ENCODE data around the gene PSMG4.

Gene PSMG4

DNA sequence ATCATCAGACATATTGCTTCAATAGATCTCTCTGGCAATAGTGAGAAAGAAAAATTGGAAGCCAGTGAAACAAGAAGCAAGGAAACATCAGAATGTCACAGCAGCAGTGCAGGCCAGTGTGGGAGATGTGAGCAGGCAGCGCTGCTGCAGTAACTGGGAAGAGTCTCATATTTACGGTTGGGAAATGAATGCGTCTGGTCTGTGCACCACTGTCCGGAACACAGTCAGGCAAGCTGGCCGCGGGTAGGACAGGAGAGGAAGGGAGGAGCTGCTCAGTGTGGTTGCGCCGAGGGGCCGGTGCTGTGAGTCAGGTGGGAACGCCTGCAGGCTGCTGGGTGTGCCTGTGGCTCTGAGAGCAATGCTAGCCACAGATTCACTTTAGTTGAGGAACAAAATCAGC is 6.4 kb upstream of the PSMG4 start:
- DNase-seq, result no peak

DNA sequence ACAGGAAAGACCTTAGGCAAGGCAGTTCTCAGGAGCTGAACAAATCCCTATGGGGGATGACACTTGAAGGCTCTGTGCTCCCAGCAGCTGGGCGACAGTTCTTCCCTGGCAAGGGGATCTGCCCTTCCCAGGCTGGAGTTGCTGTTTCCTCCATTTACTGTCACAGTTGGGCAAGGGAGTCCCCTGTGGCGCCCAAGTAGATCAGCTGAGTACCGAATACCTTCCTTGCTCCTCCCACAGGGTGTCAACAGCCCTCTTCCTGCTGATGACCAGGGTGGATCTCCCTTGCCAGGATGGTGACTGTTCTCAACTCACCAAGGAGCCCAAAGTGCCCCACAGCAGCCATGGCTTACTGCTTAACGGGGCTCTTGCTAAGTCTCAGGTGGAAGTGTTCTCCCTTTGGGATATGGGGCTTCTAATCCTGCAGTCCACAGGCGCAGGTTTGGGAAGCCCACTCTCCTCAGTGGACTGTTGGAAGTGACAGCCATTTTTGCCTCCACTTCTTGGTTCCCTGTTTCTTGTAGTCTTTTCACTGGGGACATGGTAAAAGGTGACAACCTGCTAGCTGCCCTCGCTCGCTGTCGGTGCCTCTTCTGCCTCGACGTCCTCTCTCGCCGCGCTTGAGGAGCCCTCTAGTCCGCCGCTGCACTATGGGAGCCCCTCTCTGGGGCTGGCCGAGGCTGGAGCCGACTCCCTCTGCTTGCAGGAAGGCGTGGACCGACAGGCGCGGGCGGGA is 5.7 kb upstream of the PSMG4 start:
- DNase-seq, result no peak

GRCh38 chr6:3253597-3253961 is 5.2 kb upstream of the PSMG4 start:
- no peak for DNase-seq

- DNase-seq, result no peak
Observed at GRCh38 chr6:3258201-3258600, 546 bp upstream of the PSMG4 start.

- DNase-seq, result peak; percentile 32
Observed at GRCh38 chr6:3259491-3259958, 778 bp downstream of the PSMG4 start.

DNA sequence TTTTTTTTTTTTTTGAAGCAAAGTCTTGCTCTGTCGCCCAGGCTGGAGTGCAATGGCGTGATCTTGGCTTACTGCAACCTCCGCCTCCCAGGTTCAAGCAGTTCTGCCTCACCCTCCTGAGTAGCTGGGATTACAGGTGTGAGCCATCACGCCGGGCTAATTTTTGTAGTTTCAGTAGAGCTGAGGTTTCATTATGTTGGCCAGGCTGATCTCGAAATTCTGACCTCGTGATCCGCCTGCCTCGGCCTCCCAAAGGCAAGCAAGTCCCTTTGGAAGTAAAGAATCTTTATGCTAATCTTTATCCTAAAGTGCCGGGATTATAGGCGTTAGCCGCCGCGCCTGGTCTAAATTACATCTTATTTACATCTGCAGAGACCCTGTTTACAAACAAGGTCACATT is 1.5 kb downstream of the PSMG4 start:
- no peak for DNase-seq

GRCh38 chr6:3260772-3261517 is 2.2 kb downstream of the PSMG4 start:
- no peak for DNase-seq

DNA sequence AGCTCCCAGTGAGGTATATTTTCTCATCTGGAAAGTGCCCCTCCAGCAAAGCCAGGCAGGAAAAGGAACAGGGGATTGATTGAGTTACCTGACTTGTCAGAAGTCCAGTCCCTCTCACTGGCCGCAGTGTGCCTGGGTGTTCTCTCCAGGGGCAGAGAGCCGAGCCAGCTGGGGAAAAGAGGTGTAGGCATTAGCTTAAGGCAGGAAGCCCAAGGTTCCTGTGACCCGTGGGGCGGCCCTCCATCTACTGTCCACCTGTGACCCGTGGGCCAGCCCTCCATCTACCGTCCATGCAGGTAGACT is 2.7 kb downstream of the PSMG4 start:
- DNase-seq, result no peak

DNA sequence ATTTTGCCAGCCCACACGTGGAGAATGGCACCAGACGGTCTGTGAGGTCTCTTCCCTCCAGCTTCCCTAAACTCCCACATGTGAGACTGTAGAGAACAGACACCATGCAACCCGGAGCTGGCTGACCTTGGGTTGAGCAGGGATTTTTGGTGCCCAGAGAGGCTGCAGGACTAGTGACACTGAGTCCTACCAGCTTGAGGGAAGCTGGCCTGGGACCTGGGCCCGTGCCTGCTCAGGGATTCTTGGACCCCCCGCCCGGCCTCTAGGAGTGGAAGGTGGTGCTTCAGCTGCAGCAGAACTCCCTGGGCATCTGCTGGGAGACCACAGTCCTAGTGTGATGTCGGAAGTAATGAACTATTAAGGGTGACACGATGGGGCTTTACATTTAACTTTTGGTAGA is 3.2 kb downstream of the PSMG4 start:
- no peak for DNase-seq

- DNase-seq, result no peak
Observed at GRCh38 chr6:3263096-3263495, 4.3 kb downstream of the PSMG4 start.

DNA sequence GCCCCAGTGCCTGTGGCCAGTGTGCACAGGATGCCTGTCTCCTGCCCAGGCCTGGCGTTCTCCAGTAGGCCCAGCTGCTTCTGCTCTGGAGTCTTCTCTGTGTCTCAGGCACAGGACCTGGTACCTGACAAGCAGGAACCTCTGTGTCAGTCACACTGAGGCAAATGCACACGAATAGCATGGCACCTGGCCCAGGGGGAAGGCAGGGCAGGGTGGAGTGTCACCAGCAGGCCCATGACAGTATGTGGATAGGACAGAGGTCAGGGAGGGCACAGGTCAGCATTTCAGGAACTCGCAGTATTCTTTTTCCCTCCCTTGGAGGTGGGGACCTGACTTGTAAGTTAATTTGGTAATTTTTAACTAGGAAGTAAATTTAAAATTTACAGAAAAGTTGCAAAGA is 5.6 kb downstream of the PSMG4 start:
- DNase-seq, result no peak

GRCh38 chr6:3265671-3266070 is 6.9 kb downstream of the PSMG4 start:
- no peak for DNase-seq

- DNase-seq, result no peak
Observed at GRCh38 chr6:3266170-3266569, 7.4 kb downstream of the PSMG4 start.

DNA sequence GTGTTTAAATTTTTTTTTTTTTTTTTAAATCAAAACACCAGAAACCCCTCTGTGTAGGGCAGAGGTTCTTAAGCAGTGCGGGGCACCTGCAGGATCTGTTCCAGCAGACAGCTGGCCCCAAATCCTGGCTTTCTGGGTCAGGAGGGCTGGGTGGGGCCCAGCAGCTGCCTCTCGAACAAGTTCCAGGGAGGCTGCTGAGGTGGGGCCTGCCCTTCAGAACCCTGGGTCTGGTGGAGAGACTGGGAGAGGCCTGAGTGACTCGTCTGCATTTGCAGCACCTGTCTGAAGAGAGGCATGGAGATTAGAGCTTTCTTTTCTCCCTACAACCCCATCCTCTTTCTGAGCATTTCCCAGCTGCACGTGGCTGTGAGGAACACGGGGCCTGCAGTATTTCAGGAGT is 8.4 kb downstream of the PSMG4 start:
- DNase-seq, result no peak

DNA sequence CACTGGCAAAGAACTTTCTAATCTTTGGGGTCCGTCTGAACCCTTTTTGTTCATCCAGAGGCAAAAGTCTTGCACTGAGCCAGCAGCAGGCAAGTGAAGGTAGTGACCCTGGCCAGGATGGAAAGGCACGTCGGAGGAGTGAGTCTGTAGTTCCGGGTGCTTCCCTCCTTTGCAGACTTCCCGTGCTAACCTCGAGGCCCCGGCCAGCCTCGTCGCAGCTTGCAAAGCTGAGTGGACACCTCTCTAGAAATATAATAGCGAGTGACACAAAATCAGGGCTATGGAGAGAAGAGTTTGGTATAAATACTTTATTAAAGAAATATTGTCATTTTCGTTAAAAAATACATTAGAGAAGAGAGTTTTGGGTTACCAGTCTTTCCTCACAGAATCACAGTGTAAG is 9.9 kb downstream of the PSMG4 start:
- no peak for DNase-seq

DNA sequence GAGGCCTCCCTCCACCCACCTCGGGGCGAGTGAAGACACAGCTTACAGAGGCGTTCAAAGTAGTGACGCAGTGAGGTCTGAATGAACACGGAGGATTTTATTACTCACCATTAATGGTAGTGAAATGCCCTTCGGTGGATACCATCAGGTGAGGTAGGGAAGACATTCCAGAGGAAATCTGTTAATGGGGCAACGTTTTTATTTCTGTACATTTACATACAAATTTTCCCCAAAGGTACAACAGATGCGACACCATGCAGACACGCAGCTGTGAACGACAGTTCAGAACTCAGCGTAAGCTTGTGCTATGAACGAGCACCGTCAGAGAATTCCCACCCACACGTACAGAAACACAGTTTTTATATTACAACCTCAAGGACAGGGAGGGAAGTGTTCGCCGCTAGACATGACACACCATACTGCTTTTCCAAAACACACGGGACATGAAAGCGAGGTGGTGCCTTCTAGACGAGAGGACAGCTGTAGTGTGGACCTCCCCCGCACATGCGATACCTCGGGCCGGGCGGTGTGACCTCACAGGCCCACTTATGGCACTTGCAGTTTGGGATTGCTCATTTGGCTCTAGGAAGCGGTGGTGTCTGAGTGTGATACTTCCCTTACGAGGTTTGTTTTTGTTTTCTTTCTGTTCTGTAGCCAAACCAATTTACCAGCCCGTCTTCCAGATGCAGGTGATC is 10.7 kb downstream of the PSMG4 start:
- DNase-seq, result no peak

DNA sequence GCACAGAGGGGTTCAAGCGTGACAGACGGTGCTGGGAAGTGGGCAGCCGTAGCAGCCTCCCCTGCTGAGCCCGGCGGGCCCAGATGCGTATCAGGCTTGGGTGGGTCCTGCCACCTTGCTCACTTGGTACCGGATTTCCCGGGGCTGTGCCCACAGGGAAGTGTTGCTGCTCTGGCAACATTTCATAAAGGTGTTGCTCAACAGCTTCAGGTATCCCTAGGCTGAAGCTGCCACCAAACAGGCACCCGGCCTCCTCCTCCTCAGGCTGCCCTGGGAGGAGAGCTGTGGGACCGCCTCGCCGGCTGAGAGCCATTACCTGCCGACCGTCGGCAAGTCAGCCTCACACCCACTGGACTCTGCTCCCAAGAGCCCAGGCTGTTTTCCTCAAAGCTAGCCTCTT is 11.5 kb downstream of the PSMG4 start:
- no peak for DNase-seq

- no peak for DNase-seq
Observed at GRCh38 chr6:3271756-3272155, 13.0 kb downstream of the PSMG4 start.

DNA sequence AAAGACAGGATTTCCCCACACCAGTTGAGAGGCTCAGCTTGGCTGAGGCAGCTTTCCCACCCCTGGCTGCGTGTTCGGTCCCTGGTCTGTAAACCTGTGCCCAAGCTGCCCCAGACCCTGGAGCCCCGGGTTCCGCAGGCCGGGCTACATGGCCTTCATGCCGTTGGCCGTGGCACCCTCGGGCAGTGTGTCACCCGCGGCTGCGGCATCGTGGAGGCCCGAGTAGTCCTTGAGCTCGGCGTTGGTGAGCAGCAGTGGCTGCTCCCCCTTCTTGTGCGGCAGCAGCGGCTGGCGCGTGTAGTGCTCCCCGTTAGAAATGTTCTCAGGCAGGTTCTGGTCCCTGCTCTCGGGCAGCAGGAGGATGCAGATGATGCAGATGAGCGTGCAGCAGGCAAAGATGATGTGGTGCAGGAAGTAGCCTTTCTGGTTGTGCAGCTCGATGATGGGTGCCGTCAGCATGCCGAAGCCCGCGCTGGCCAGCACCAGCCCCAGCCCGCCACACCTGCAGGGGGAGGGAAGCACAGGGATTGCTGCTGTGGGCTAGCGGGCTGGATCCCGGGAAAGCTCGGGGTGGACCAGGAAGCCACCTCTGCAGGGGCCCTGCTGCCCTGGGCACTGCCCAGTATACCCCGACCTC is 14.3 kb downstream of the PSMG4 start:
- DNase-seq, result no peak

DNA sequence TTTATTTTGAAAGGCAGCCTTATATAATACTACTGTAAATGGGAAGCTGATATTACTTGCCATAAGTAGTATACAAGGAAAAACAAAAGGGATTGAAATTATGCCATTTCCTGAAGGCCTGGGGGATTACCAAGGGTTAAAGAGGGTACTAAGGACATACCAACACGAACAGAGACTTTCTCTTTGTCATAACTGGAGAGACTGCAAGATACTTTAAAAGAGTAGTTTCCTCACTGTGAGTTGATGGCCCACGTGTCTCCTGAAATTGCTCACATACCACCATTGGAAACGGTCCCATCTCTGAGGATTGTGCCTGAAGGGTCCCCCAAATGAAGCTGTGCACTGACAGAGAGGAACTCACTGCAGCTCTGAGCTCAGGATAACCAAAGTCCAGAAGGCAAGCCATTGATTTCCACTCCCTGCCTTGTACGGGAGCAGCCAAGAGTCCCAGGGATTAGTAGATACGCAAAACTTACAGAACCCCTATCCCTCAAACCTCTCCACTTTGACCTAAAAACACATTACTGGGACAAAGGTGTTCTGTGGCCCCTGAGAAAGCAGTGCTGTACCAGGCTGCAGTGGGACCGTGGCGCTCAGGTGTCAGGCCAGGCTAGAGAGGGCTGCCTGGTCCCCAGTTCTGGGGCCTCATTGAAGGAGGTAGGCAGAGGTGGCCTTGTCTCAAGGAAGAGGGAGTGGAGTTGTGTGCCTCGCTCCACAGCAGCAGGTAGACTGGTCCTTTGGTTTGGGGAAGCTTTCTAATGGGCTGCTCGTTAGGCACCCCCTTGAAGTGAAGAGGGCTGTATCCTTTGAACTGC is 15.2 kb downstream of the PSMG4 start:
- DNase-seq, result no peak

DNA sequence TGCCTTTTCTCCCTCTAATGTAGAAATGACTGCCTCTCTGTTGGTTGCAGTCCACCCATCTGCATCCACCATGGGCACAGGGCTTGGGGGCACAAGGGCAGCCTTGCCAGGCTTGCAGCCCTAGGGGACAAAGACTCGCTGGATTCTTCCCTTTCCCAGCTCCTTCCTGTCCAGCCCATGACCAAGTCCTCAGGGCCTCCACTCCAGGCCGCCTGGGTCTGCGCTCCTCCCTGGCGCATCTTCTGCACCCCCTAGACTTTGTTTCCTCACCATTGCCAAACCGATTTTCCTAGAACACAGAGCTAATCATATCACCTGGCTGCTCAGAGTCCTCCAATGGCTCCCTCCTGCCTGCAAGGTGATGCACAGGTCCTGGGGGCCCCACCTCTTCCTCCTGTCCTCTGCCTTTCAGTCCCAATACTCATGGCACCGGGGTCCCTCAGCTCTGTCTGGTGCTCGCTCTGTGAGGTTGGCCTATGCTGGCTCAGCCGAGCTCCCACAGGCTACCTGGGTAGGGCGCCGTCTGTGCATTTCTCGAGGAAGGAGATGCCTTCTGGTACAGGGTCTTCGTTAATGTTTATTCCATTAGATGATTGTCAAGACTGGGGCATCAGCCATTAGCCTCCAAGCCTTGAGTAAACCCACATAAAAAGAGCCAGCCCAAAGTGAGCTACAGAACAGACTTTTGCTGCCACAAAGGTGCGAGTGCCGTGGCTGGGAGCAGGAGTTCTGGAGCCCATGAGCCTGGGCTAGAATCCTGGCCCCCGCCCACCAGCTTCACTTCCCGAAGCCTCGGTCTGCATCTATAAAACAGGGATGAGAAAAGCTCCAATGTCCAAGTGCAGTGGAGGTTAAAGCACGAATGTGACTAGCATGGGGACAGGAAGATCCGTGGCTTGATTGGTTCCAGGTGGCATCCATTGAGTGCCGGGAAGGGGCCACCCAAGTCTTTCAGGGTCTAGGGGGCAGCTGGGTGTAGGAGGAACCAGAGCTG is 17.7 kb downstream of the PSMG4 start:
- DNase-seq, result no peak

GRCh38 chr6:3277251-3277650 is 18.5 kb downstream of the PSMG4 start:
- DNase-seq, result no peak

Measured in stimulated activated CD4-positive, alpha-beta T cell treated with anti-CD3 and anti-CD28 coated beads, Interleukin-4, amount 100 ng/mL, for 1 hour (primary cell).